Chondrocyte (in vitro differentiated cells): Measurements from ENCODE around the gene ANKIB1. TPM values are rescaled to one million over a fixed set of nuclear protein-coding genes. Genes with fewer than 3 reads are reported as not detected.

Experiments used
- DNase-seq: peaks from one replicate; pipeline ENCODE4 v3.0.0; 2021; ENCODE audit warnings: mixed read lengths, low spot score
- H3K27ac Mint-ChIP-seq: one replicate; pipeline ENCODE4 v1.8.0; 2021; ENCODE audit warnings: mild to moderate bottlenecking, moderate library complexity, mixed read lengths; ENCODE audit not compliant: unreplicated experiment
- H3K27me3 Mint-ChIP-seq: 2 replicates; pipeline ENCODE4 v1.8.0; 2021; ENCODE audit warnings: low read depth, mixed read lengths
- H3K36me3 Mint-ChIP-seq: 2 replicates; pipeline ENCODE4 v1.8.0; 2021; ENCODE audit warnings: low read depth, mixed read lengths
- H3K4me1 Mint-ChIP-seq: 2 replicates; pipeline ENCODE4 v1.8.0; 2021; ENCODE audit warnings: low read depth, mild to moderate bottlenecking, mixed read lengths
- H3K4me3 Mint-ChIP-seq: one replicate; pipeline ENCODE4 v1.8.0; 2021; ENCODE audit warnings: mild to moderate bottlenecking, moderate library complexity, mixed read lengths; ENCODE audit not compliant: unreplicated experiment
- H3K9me3 Mint-ChIP-seq: 2 replicates; pipeline ENCODE4 v1.8.0; 2021; ENCODE audit warnings: low read depth, mixed read lengths
- total RNA-seq: library from RNA; stranded (reverse); gene quantifications from 3 replicates; pipeline ENCODE4 v1.2.1, GENCODE V29; 2021
- TF ChIP-seq, protein P1 (sequence below): fragments of 200-600 bp; sonication (generic); IDR thresholded peaks from 2 replicates; pipeline ENCODE4 v1.5.0; 2021; ENCODE audit warnings: antibody characterized with exemption, mild to moderate bottlenecking, moderate library complexity

ANKIB1 gene
- total RNA-seq, 1 donor from 2014 or later: 76.3 TPM

DNA sequence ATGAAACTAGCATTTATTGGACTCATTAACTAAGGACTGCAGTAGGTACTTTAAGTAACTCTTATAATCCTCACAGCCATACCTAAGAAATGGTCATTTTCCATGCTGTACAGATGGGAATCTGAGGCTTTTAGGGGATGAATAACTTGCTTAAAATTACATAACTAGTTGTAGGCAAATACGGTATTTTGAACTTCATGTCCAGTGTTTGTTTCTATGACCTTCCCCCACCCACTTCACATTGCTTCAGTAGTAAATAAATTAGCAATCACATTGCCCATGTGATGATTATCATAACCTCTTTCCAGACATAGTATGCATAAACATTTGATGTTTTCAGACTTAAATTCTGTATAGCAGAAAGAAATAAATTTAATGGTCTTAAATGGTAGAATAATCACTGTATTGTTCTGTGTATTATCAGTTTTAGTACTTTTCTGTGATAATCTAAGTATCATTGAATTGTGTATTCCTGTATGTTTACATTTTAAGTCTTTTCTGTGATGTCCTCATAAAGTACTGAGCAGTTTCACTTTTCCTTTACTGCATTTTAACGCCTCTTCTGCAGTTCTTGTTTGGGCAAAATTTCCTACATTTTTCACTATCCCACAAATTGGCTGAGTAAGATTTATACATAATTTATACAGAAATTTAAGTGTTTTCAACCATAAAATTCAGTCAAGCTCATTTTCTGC is 48.3 kb downstream of the ANKIB1 start:
- H3K9me3 Mint-ChIP-seq: no peaks in the 10 kb centered on the region
- peaks cover 41% of the 10 kb centered on the region for H3K4me1 Mint-ChIP-seq
- no peak for DNase-seq
- peaks cover 2% of the 10 kb centered on the region for H3K36me3 Mint-ChIP-seq
- TF ChIP-seq, protein P1, sequence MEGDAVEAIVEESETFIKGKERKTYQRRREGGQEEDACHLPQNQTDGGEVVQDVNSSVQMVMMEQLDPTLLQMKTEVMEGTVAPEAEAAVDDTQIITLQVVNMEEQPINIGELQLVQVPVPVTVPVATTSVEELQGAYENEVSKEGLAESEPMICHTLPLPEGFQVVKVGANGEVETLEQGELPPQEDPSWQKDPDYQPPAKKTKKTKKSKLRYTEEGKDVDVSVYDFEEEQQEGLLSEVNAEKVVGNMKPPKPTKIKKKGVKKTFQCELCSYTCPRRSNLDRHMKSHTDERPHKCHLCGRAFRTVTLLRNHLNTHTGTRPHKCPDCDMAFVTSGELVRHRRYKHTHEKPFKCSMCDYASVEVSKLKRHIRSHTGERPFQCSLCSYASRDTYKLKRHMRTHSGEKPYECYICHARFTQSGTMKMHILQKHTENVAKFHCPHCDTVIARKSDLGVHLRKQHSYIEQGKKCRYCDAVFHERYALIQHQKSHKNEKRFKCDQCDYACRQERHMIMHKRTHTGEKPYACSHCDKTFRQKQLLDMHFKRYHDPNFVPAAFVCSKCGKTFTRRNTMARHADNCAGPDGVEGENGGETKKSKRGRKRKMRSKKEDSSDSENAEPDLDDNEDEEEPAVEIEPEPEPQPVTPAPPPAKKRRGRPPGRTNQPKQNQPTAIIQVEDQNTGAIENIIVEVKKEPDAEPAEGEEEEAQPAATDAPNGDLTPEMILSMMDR: no peak
- H3K27me3 Mint-ChIP-seq: no peaks in the 10 kb centered on the region
- no peak overlapping the region for H3K27ac Mint-ChIP-seq
- H3K4me3 Mint-ChIP-seq: no peak overlapping the region

DNA sequence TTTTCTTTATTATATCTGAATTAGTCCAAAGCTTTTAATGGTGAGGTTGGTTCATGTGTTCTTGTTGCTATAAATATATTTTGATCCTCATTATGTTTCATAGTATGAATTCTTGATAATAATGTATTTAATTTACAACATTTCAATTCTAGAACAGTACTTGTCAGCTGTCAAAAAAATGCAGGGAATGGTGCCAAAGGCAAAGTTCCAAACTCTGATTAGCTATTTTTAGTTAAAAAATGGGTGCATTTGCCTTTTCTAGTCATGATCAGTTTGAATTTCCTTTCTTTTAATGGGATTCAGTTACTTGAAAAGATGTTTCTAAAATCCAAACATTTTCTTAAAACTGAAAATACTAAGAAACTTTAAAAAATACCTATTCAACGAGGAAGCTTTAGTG is 49.6 kb downstream of the ANKIB1 start:
- DNase-seq: no peak
- Mint-ChIP-seq H3K27me3 (no peaks in the 10 kb centered on the region), H3K9me3 (no peaks in the 10 kb centered on the region), H3K27ac (peak overlapping the region; percentile 80), H3K36me3 (peaks cover 2% of the 10 kb centered on the region), H3K4me1 (peaks cover 41% of the 10 kb centered on the region), H3K4me3 (no peak overlapping the region)
- TF ChIP-seq, protein P1: no peak

DNA sequence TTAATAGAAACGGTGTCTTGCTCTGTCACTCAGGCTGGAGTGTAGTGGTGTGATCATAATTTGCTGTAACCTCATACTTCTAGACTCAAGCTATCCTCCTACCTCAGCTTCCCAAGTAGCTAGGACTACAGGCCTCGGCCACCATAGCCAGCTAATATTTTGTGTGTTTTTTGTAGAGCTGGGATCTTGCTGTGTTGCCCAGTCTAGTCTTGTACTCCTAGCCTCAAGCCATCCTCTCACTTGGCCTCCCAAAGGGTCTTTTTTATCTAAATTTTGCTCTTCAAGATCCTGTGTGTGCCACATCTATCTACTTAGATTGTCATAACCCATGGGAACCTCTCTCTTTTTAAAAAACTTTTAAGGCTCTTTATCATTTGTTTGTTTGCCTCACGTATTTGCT is 50.5 kb downstream of the ANKIB1 start:
- Mint-ChIP-seq H3K36me3 (peaks cover 8% of the 10 kb centered on the region), H3K9me3 (peaks cover 3% of the 10 kb centered on the region), H3K4me3 (no peak overlapping the region), H3K4me1 (peaks cover 38% of the 10 kb centered on the region), H3K27me3 (no peaks in the 10 kb centered on the region), H3K27ac (peak overlapping the region; percentile 80)
- no peak for DNase-seq
- TF ChIP-seq, protein P1: no peak

DNA sequence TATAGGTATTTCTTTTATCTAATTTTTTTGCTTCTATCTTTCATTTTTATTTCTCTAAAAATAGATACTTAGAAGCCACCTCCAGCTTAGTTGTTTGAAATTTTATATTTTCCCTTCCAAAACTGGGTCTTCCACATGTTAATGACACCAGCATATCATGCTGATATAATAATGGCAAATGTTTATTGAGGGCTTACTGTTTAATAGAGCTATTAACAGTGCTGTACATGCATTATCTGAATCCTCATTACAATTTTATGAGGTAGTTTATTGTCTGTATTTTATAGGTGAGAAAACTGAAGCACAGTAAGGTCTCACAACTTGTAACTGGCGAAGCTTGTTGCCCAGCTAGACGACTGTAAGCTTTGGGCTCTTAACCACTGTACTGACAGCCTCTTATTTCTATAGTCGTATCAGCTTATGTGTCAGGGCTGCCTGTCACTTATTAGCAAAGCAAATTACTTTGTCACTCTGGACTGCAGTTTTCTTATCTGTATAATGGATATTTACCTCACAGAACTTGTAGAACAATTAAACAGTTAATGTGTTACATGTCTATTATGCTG is 51.2 kb downstream of the ANKIB1 start:
- peaks cover 3% of the 10 kb centered on the region for H3K9me3 Mint-ChIP-seq
- no peaks in the 10 kb centered on the region for H3K27me3 Mint-ChIP-seq
- peaks cover 8% of the 10 kb centered on the region for H3K36me3 Mint-ChIP-seq
- H3K4me1 Mint-ChIP-seq: peaks cover 34% of the 10 kb centered on the region
- TF ChIP-seq, protein P1: no peak
- no peak overlapping the region for H3K4me3 Mint-ChIP-seq
- DNase-seq: no peak
- no peak overlapping the region for H3K27ac Mint-ChIP-seq

DNA sequence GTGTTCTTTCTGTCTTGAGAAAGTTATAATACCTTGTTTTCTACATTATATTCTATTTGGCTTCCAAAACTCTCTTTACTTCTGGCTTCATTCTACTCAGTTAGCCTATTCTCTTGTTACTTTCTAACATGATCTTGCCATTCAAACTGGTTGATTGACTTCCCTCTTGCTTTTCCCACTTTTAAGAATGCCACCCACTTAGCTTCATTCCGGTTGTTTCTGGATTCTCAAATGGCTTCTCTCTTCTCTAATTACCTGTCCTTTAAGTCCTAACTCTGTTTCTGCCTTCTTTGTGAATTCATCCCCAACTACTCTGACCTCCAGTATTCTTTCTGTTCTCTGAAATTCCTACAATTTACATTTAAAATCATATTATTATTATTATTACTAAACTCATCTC is 52.0 kb downstream of the ANKIB1 start:
- peaks cover 3% of the 10 kb centered on the region for H3K9me3 Mint-ChIP-seq
- H3K36me3 Mint-ChIP-seq: peaks cover 8% of the 10 kb centered on the region
- no peaks in the 10 kb centered on the region for H3K27me3 Mint-ChIP-seq
- H3K4me1 Mint-ChIP-seq: peaks cover 32% of the 10 kb centered on the region
- no peak overlapping the region for H3K4me3 Mint-ChIP-seq
- DNase-seq: no peak
- H3K27ac Mint-ChIP-seq: no peak overlapping the region
- TF ChIP-seq, protein P1: no peak
